OCI-LY3 (cell line): ENCODE measurements around the gene ANKRD13A.

Source experiments
- H2AFZ ChIP-seq: fragments of 200-600, 300-600 bp; shearing (Covaris generic); 2 replicates; pipeline ENCODE4 v1.6.0; 2014; ENCODE audit warnings: antibody characterized with exemption, low read depth, low read length
- H3K27ac ChIP-seq: fragments of 200-600, 300-600 bp; sonication (generic); 2 replicates; pipeline ENCODE4 v1.5.1; 2014; ENCODE audit warnings: mild to moderate bottlenecking, low read length, moderate library complexity, mixed read lengths
- H3K27me3 ChIP-seq: fragments of 200-600, 300-600 bp; sonication (generic); 2 replicates; pipeline ENCODE4 v1.6.1; 2014; ENCODE audit warnings: low read depth, low read length, mixed read lengths
- H3K36me3 ChIP-seq: fragments of 200-600, 300-600 bp; sonication (generic); replicated peaks from 2 replicates; pipeline ENCODE3; 2014; ENCODE audit warnings: low read depth, low read length, mixed read lengths
- H3K4me1 ChIP-seq: fragments of 300-600, 200-600 bp; sonication (generic); 2 replicates; pipeline ENCODE4 v1.6.1; 2014; ENCODE audit warnings: low read length, mixed read lengths
- H3K4me2 ChIP-seq: fragments of 200-600, 300-600 bp; sonication (generic); 2 replicates; pipeline ENCODE4 v1.6.1; 2014; ENCODE audit warnings: low read length, mixed read lengths
- H3K4me3 ChIP-seq: fragments of 300-600, 200-600 bp; sonication (generic); 2 replicates; pipeline ENCODE4 v1.5.1; 2014; ENCODE audit warnings: antibody characterized with exemption, mild to moderate bottlenecking, low read length, moderate library complexity
- H3K79me2 ChIP-seq: fragments of 300-600, 200-600 bp; shearing (Covaris generic); 2 replicates; pipeline ENCODE4 v1.6.1; 2014; ENCODE audit warnings: mild to moderate bottlenecking, low read length, mixed read lengths
- H3K9ac ChIP-seq: fragments of 300-600, 200-600 bp; shearing (Covaris generic); 2 replicates; pipeline ENCODE4 v1.6.0; 2014; ENCODE audit warnings: mild to moderate bottlenecking, low read length, moderate library complexity
- H3K9me3 ChIP-seq: fragments of 200-600, 300-600 bp; shearing (Covaris generic); 2 replicates; pipeline ENCODE4 v1.6.1; 2014; ENCODE audit warnings: low read length, mixed read lengths; ENCODE audit not compliant: insufficient read depth
- H4K20me1 ChIP-seq: fragments of 200-600, 300-600 bp; sonication (generic); 2 replicates; pipeline ENCODE4 v1.6.1; 2016; ENCODE audit warnings: low read length, mixed read lengths; ENCODE audit not compliant: insufficient read depth
- CTCF ChIP-seq: fragments of 200-600, 300-600 bp; sonication (generic); IDR thresholded peaks from 2 replicates; pipeline ENCODE4 v1.5.1; 2014; ENCODE audit warnings: antibody characterized with exemption, low read length, low read depth
- EZH2phosphoT487 ChIP-seq: fragments of 200-600 bp; shearing (Covaris generic); IDR thresholded peaks from 2 replicates; pipeline ENCODE4 v1.6.1; 2018; ENCODE audit warnings: antibody characterized with exemption, mixed run types, low read depth

The ANKRD13A gene

GRCh38 chr12:109952160-109952858 lies 46.9 kb upstream of the ANKRD13A start:
- Histone ChIP-seq H3K9me3 (no peaks in the 10 kb centered on the region), H3K27me3 (no peaks in the 10 kb centered on the region), H4K20me1 (peaks cover 7% of the 10 kb centered on the region), H3K36me3 (peaks cover 78% of the 10 kb centered on the region), H3K4me3 (no peak overlapping the region), H3K4me1 (peaks cover 40% of the 10 kb centered on the region), H3K79me2 (peaks cover 9% of the 10 kb centered on the region; the same call in 1 of the 2 replicates), H3K4me2 (peak overlapping the region; percentile 62), H2AFZ (no peak overlapping the region), H3K27ac (peak overlapping the region; percentile 58), H3K9ac (peak overlapping the region; percentile 25; the same call in 1 of the 2 replicates)
- no peak for TF ChIP-seq CTCF
- TF ChIP-seq EZH2phosphoT487: no peak

GRCh38 chr12:109952873-109953272 lies 46.4 kb upstream of the ANKRD13A start:
- H3K27ac ChIP-seq: peak overlapping the region; percentile 58
- H3K36me3 ChIP-seq: peaks cover 72% of the 10 kb centered on the region
- H3K9ac ChIP-seq: peak overlapping the region; percentile 25; the same call in 1 of the 2 replicates
- TF ChIP-seq EZH2phosphoT487 (no peak), CTCF (no peak)
- no peak overlapping the region for H2AFZ ChIP-seq
- H3K27me3 ChIP-seq: no peaks in the 10 kb centered on the region
- H3K4me3 ChIP-seq: no peak overlapping the region
- peaks cover 34% of the 10 kb centered on the region for H3K4me1 ChIP-seq
- H3K79me2 ChIP-seq: peaks cover 9% of the 10 kb centered on the region; the same call in 1 of the 2 replicates
- peak overlapping the region; percentile 62 for H3K4me2 ChIP-seq
- H4K20me1 ChIP-seq: peaks cover 7% of the 10 kb centered on the region
- no peaks in the 10 kb centered on the region for H3K9me3 ChIP-seq

GRCh38 chr12:109953656-109954055 lies 45.6 kb upstream of the ANKRD13A start:
- Histone ChIP-seq H3K36me3 (peaks cover 68% of the 10 kb centered on the region), H4K20me1 (peaks cover 4% of the 10 kb centered on the region), H3K9me3 (no peaks in the 10 kb centered on the region), H3K79me2 (peaks cover 4% of the 10 kb centered on the region; the same call in 1 of the 2 replicates), H3K4me1 (peaks cover 27% of the 10 kb centered on the region), H3K4me3 (no peak overlapping the region), H3K4me2 (0 out of 2 replicates have a peak overlapping the region, but pooled peaks have one; percentile 62), H3K27ac (peak overlapping the region; percentile 4; the same call in 1 of the 2 replicates), H3K27me3 (no peaks in the 10 kb centered on the region), H2AFZ (no peak overlapping the region), H3K9ac (no peak overlapping the region)
- TF ChIP-seq CTCF (no peak), EZH2phosphoT487 (no peak)

- H3K79me2 ChIP-seq: no peaks in the 10 kb centered on the region
- peaks cover 57% of the 10 kb centered on the region for H3K36me3 ChIP-seq
- H3K4me1 ChIP-seq: peaks cover 7% of the 10 kb centered on the region
- no peaks in the 10 kb centered on the region; the same call in 1 of the 2 replicates for H4K20me1 ChIP-seq
- H3K27me3 ChIP-seq: no peaks in the 10 kb centered on the region
- TF ChIP-seq CTCF: no peak
- TF ChIP-seq EZH2phosphoT487: no peak
- H3K9ac ChIP-seq: no peak overlapping the region
- H2AFZ ChIP-seq: no peak overlapping the region
- H3K4me3 ChIP-seq: no peak overlapping the region
- no peak overlapping the region for H3K4me2 ChIP-seq
- no peaks in the 10 kb centered on the region for H3K9me3 ChIP-seq
- H3K27ac ChIP-seq: no peak overlapping the region
Observed at GRCh38 chr12:109958374-109958773, 40.9 kb upstream of the ANKRD13A start.
